Measurements from ENCODE around the gene TMEM131. TPM values are rescaled to one million over a fixed set of nuclear protein-coding genes. Genes with fewer than 3 reads are reported as not detected.

Gene TMEM131
- polyA plus RNA-seq, 3 donors = 7.1 to 11.0 (median 10.6) TPM

DNA sequence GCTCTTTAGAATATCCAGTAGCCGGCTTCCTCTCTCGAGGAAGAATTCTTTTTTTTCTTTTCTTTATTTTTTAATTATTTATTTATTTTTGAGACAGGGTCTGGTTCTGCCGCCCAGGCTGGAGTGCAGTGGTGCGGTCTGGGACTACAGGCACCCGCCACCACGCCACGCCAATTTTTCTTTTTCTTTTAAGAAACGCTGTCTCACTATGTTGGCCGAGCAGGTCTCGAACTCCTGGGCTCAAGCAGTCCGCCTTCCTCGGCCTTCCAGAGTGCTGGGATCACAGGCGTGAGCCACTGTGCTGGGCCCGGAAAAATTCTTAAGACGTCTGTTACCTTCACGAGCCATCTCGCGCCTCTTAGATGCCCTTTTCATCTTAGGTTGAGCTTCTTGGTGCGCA, 931 bp upstream of the TMEM131 start:
- 87 to 92% (median 89%) methylated on average over 19 of the region's 19 CpGs for WGBS, 3 donors
- H3K27ac ChIP-seq (ENCODE audit: low read depth, low read length) = no peak overlapping the region

DNA sequence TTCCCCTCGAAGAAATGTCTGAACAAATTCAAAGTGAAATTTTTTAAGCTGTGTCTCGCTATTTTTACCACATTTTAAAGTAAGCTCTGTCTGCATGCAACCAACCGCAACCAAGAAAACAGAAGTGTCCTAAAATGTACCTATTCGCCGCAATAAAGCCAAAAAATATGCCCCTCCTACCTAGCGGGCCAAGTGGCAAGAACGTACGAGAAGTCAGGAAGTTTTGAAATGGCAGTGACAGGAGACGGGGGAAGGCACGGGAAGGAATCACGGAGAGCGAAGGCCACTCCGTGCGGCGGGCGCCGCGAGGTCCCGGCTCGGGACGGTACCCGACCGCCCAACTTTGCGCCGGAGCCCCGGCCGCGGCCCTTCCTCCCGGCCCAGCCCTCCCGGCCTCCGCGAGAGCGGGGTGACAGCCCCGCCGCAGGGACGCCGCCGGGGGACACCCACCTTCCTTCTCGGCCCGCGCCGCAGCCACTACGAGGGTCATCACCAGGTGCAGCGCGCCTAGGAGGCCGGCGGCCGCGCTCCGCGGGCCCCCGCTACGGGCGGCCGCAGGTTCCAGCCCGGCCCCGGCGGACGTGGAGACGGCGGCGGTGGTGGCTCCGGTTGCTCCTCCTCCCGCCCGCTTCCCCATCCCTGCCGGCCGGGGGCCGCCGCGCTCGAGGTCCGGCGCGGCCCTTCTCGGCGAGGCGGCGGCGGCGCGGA, 568 bp downstream of the TMEM131 start:
- 0 to 1% (median 1%) methylated on average over 59 to 80 of the region's 81 CpGs for WGBS, 3 donors

DNA sequence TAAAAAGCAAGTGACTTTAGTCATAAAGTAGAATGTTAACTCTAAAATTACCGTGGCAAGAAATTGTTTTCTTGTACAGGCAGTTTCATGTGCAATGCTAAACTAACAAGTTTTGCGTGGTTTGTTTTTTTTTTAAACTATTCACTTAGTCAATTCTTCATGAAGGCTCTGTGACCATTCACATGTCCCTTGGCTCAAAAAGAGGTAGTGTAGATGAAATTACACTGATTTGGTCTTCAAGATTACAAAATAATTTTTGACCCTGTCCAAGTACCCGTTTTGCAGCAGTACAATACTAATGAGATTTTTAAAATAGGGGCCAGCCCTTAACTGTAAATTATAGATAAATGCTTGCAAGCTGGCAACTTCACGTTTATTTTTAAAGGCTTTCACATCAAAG, 1.3 kb downstream of the TMEM131 start:
- WGBS, 3 donors = 2 to 12% (median 9%) methylated on average over 4 of the region's 4 CpGs
- no peak overlapping the region for H3K27ac ChIP-seq (ENCODE audit: low read depth, low read length)

More for the DNA sequence above, 568 bp downstream of the TMEM131 start:
- H3K27ac ChIP-seq (ENCODE audit: low read depth, low read length) = peak overlapping the region; percentile 98

DNA sequence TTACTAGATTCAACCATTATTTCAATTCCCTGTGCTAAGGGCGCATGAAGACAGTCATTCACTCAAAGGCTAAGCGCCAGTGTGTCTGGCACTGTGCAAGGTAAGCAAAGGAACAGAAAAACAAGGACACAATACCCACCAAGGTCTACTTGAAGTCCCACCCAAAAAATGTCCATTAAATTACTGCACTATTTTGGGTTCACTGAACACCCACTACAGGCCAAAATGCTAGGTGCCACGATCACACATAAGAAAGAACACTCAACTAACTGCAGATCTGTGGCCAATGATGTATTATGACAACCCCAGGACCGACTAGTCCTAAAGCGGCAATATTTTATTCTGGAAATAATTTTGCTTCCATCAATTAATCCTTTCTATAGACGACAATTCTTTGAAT, 1.8 kb downstream of the TMEM131 start:
- 30 to 71% (median 54%) methylated on average over 6 of the region's 6 CpGs for WGBS, 3 donors
- H3K27ac ChIP-seq (ENCODE audit: low read depth, low read length) = no peak overlapping the region

DNA sequence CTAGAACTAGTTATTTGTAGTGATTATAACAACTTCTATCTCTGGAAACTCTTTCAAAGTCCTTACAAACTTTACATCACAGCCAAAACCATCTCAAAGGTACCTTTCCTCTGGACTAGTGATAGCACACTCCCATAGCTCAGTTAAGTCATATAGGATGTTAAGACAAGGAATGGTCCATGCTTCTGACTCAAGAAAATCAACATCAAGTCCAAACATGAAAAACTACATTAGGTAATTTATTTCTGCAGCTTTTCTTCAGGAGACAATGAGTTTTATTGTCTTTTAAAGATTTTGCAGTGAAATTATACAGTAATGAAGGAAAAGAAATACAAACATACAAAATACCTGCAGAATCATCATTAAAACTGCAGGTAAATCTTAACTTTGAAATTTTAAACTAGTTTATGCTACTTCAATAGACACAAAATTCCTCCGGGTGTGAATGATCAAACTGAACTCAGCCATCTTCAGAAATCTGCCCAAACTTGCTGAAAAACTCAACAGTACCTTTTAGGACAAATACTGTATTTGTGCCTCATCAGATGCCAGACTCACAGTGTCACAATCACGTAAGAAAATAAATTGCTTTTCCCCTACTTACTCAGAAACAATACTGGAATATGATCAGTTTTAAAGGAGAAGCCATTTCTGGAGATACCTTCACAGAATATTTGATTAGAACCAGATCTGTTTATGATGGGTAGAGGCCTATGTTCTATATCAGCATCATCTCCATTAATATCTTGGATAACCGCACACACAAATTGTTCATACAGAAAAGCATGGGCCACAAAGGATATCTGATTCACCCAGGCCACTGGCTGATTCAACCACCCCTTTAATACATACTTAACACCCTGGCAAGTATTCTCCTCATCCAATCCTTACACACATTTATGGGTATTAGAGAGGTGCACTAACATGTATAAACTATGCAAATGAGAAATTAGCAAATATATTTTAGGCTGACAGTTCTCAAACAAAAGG, 2.6 kb downstream of the TMEM131 start:
- 45 to 86% (median 74%) methylated on average over 3 of the region's 3 CpGs for whole genome bisulfite sequencing, 3 donors
- no peak overlapping the region for H3K27ac ChIP-seq (ENCODE audit: low read depth, low read length)

DNA sequence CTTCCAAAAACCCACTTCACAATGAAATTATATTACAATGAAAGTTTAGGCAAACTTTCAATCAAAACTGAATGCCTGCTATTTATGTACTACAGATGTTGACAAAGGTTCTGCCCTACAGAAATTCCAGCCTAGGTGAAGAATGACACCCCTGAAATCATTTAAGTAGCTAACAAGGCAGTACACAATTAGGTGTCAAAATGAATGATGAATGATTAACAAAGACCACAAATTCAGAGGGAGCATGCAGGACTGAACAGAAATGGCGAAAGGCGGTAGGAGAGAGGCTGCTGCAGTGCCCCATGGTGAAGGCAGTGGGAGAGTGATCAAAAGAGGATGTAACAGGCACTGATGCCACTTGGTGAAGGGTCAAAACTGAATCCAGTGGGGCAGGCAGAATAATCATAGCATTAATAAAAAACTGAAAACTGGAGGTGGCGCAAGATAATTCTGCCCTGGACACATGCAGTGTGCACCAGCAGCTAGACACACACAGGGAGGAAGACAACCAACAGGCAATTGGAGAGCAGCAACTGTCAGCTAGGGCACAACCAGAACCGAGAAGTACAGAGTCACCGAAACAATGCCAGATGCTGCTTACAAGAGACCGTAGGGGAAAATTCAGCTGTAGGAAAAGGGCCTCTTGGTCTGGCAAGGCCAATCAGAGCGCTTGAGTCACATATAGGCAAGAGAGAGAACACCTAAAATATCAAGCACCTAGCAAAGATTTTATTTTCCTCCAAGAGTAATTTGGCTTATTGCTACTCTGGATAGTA, 4.5 kb downstream of the TMEM131 start:
- WGBS, 3 donors = 87 to 94% (median 90%) methylated on average over 7 of the region's 7 CpGs
- H3K27ac ChIP-seq (ENCODE audit: low read depth, low read length) = no peak overlapping the region

DNA sequence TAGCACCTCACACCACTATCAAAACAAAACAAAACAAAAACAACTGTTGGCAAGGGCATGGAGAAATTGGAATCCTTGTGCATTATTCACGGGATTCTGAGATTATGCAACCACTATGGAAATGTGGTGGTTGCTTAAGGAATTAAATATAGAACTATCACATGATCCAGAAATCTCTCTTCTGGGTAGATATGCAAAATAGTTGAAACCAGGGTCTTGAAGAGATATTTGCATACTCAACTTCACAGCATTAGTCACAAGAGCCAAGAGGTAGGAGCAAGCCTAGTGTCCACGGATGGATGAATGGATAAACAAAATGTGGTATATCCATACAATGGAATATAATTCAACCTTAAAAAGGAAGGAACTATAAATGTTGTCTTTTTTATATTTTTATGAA, 7.0 kb downstream of the TMEM131 start:
- 77 to 89% (median 86%) methylated on average over 2 of the region's 2 CpGs for WGBS, 3 donors

DNA sequence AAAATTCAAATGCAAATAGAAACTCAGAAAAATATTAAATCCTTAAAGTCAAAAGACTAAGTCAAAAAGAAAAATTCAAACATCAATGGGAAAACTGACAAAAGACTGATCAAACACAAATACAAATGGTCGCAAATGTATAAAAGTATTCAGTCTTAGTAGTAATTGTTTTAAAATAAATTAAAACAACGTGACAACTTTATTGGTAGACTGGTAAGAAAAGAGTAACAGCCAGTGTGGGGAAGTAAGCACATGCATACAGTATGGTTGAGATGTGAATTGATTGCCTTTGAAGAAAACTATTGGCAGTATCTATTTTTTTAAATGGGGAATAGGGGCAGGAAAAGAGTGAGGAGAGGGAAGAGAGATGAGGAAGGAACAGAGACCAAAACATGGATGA, 9.8 kb downstream of the TMEM131 start:
- 87 to 95% (median 93%) methylated on average over 2 of the region's 2 CpGs for WGBS, 3 donors
- H3K27ac ChIP-seq (ENCODE audit: low read depth, low read length) = no peak overlapping the region

More for the DNA sequence above, 7.0 kb downstream of the TMEM131 start:
- H3K27ac ChIP-seq (ENCODE audit: low read depth, low read length) = no peak overlapping the region

DNA sequence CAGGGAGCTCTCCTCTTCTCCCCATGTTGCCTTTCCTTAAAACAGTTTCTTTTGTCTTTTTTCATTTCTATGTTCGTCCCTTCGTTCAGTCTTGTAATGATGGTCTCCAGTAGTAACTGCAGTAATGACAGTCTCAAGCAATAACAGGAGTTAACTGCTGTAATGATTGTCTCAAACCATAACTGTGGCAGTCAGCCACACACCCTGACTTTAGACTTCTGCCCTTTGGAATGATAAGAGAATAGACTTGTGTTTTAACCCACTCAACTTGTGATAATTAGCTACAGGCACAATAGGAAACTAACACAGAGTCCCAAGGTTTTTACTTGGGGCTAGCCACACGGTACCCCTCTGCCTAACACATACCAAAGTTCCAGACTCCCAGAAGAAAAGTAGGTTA, 12.1 kb downstream of the TMEM131 start:
- H3K27ac ChIP-seq (ENCODE audit: low read depth, low read length) = no peak overlapping the region
- 51 to 90% (median 86%) methylated on average over 3 of the region's 3 CpGs for WGBS, 3 donors

DNA sequence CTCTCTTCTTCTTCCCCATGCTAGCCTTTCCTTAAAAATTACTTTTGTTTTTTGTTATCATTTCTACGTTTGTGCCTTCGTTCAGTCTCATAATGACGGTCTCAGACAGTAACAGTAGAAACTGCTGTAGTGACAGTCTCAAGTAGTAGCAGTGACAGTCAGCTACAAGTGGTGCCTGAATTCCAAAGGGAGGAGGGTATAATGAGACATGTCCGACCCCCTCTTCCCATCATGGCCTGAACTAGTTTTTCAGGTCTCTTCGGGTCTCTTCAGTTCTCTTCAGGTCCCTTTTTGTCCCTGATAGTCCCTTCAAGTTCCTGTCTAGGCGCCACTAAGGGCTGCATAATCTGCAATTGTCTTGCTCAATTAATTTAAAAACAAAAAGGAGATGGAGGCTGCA, 12.6 kb downstream of the TMEM131 start:
- no peak overlapping the region for H3K27ac ChIP-seq (ENCODE audit: low read depth, low read length)
- WGBS, 3 donors = 83 to 90% (median 89%) methylated on average over 6 of the region's 6 CpGs

DNA sequence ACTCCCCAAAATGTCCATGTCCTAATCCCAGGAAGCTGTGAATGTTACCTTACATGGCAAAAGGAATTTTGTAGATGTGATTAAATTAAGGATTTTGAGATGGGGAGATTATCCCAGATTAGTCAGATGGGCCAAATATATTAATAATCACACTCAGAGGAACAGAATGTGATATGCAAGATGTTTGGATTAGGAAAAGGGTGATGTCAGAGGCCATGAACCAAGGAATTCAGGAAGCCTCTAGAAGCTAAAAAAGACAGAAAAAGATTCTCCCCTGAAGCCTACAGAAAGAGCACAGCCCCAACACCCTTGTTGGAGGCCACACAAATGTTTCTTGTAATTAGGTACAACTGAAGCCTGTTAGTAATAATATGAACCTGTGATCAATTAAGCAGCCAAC, 13.1 kb downstream of the TMEM131 start:
- no peak overlapping the region for H3K27ac ChIP-seq (ENCODE audit: low read depth, low read length)

DNA sequence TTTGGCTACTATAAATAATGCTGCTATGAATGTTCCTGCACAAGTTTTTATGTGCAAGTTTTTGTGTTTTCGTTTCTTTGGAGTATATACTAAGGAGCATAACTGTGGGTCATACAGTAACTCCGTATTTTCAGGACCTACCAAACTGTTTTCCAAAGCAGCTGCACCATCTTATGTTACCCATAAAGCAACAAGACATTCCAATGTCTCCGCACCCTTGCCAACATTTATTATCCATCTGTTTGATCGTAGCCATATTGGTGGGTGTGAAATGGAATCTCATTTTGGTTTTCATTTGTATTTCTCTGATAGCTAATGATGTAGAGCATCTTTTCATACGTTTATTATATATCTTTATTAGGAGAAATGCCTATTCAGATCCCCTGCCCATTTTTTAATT, 13.8 kb downstream of the TMEM131 start:
- 95 to 98% (median 97%) methylated on average over 5 of the region's 5 CpGs for WGBS, 3 donors

DNA sequence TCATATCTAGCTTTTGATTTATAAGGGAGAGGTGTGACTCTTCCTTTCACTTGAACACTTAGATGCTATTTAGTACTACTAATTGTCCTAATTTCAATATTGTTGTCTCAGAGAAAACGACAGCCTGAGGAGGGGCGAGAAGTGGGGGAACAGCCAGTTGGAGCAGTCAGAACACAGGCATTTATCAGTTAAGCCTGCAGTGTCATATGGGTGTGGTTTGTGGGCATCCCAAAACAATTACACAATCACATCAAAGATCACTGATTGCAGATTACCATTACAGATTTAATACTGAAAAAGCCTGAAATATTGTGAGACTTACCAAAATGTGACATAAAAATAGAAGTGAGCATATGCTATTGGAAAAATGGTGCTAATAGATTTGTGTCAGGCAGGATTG, 15.8 kb downstream of the TMEM131 start:
- H3K27ac ChIP-seq (ENCODE audit: low read depth, low read length) = no peak overlapping the region
- 81 to 91% (median 88%) methylated on average over 2 of the region's 2 CpGs for WGBS, 3 donors

More for the DNA sequence above, 13.8 kb downstream of the TMEM131 start:
- no peak overlapping the region for H3K27ac ChIP-seq (ENCODE audit: low read depth, low read length)

DNA sequence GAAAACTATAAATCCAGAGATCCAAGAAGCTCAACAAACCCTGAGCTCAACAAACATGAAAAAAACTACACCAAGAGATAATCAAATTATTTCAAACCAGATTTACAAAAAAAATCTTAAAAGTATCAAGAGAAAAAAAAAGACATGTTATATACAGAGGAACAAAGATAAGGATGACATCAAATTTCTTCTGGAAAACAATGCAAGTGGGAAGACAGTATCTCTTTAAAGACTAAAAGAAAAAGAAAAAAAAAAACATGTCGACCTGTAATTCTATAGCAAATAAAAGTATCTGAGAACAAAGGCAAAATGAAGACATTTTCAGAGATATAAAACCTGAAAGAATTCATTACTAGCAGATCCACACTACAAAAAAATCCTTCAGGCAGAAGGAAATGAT, 21.3 kb downstream of the TMEM131 start:
- H3K27ac ChIP-seq (ENCODE audit: low read depth, low read length) = no peak overlapping the region
- 90 to 100% (median 98%) methylated on average over 1 of the region's 1 CpG for WGBS, 3 donors

DNA sequence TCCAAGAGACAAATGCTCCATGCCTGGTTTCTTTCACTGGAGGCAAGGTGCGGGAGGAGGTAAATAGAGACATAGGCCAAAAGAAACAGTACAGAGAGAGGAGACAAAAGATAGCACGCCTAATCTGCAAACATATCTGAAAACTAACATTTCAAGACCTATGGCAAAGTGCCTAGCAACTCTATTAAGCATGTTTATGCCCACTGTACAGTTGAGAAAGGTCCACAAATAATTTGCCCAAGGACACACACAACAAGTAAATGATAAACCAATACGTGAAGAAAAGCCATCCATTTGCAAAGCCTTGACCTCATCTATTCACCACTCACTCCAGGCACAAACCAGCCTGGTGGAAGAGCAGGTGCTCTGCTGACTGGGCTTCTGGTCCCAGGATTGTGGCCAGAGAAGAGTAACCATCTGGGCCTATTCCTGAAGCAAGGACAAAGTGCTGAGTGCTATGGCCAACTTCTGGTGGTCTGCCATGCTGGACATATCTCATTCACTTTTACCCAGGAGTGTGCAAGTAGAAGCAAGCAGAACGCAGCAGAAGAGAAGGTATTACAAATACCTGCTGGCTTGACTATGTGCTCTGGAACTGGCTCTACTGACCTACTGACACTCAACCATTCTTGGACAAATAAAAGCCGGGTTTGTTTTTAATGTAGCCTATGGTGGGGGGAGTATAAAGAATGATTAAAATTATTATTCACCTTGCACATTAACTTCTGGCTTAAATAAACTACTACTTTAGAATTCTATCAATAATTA, 25.3 kb downstream of the TMEM131 start:
- WGBS, 3 donors = 34 to 96% (median 87%) methylated on average over 5 of the region's 5 CpGs
- no peak overlapping the region for H3K27ac ChIP-seq (ENCODE audit: low read depth, low read length)

DNA sequence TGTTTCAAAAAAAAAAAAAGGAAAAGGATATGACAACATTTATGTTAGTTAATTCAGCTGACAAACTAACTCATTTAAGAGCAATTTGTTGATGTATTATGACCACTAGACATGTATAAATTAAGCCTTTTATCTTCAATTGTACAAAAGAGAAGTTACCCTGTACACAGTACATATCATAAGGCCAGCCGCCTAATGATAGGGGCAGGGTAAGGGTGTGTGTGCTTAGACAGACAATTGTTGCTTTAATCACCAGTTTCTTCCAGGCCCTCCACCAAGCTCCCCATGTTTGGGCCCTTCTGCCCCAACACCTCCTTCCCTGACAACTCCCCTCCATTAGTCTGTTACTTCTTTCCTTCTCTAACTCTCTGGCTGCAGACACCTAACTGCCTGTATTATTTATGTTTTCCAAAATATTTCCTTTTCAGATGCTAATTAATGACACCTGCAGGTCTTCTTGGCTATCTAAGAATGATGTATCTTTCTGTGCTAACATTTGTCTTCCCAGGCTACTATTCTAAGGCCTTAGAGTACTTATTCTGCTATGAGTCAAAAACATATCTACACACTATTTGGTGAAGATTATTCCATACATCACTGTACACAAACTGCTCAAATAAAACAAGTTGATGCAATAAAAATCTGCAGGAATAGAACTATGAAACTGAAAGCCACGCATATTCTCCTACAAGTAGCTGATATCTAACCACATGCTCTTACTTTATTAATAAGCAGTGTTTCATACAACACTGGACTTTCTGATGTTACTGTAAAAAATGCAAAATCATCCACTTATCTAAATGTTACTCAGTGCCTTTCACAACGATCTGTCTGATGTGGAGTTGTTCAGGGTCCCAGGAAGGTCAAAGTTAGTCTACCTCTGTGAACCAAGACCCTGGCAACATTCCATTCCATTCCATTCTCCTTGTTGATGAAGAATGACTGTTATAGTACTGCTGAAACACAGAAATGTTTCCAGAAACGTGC, 26.4 kb downstream of the TMEM131 start:
- WGBS, 3 donors = 45 to 72% (median 68%) methylated on average over 4 of the region's 4 CpGs
- no peak overlapping the region for H3K27ac ChIP-seq (ENCODE audit: low read depth, low read length)

All from adipose tissue (tissue), 3 donors.